Pulmonary artery endothelial cell (primary cell): ENCODE results near the gene IFFO2. TPM values are rescaled to one million over a fixed set of nuclear protein-coding genes. Genes with fewer than 3 reads are reported as not detected.

ENCODE experiments used
- DNase-seq: peaks from one replicate; pipeline ENCODE4 v3.0.0-alpha.2; 2011; ENCODE audit warnings: low read depth, low spot score
- total RNA-seq: library from RNA; depleted of rRNA; stranded (reverse); fragments of >200 nt; gene quantifications from 2 replicates; pipeline ENCODE4 v1.2.3, GENCODE V29; 2014

The IFFO2 gene
- total RNA-seq, 1 donor from 2014 or later, result 23.7 TPM

DNA sequence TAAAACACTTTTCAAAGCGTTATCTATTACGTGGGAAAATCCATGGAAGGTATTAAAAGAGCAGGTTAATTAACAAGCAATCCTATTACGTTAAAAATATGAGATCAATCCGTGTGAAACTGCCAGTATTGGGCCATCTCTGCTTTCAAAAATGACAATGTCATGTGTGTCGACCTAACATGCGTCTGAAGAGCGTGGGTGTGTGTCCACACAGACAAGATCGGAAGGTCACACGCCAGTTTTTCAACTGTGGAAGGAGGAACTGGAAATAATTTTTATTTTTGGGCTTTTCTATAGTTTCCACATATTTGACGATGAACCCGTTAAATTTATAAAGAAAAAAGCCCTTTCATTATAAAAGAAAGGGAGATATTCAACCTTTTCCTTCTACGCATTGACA, 36.5 kb downstream of the IFFO2 start:
- no peak for DNase-seq

GRCh38 chr1:18919197-18919905, 37.1 kb downstream of the IFFO2 start:
- no peak for DNase-seq

DNA sequence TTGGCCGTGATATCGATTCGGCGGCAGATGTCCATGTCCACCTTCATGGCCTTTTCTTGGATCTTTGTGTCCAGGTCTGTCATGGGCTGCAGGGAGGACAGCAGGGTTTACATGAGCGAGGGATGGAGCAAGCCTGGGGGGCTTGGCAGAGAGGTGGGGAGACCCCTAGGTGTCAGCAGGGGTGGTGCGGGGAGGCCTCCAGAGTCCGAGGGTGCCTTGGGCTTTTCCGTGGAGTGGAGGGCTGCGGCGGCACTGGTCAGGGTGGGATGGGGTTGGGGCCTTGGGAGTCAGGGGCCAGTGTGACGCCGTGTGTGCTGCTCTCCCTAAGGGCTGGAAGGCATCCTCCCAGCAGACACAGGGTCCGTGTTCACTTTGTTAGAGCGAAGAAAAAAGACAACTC, 38.1 kb downstream of the IFFO2 start:
- no peak for DNase-seq

DNA sequence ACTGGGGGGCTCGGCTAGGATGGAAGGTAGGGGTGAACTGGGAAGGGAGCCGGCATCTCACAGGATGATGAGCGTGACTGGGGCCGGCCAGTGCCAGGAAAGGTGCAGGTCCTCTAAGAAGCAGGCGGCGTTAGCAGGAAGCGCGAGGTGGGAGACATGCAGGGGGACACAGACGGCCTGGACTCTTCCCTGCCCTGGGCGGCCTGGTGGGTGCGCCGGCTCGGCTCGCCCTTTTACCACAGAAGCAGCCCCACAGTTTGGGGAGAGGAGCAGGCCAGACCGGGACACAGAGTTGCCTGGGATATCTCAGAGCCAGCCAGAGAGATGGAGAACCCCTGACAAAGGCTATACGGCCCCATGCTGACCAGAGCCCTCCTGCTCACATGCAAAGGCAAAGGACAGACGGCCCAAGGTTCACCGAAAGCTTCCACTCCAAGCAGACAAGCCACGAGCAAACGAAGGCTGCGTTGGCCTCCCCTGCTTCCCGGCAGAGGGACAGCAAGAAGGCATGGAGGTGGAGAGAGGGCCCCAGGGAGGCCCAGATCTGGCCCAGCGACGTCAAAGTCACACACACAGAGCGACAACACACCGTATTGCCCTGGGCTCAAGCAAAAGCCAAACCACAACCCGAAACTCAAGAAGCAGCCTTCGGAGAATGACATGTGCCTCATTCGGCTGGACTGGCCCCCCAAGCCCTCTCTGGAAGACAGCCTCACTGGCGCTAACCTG, 39.2 kb downstream of the IFFO2 start:
- no peak for DNase-seq

DNA sequence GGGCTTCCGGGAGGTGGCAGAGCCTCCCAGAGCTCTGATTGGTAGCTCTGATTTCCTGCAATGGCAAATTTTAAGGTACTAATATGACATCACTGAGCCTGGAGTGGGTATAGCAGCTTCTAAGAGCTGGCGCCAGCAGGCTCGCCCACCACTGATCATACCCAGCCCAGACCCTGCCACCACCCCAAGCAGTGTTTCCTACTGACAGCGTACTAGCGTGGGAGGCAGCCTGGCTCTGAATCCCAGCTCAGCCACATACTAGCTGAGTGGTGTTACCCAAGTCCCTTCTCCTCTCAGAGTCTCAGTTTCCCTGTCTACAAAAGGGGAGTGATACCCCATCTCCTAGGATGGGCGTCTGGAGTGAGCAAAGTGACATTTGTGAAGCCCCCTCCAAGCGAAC, 41.1 kb downstream of the IFFO2 start:
- no peak for DNase-seq

DNA sequence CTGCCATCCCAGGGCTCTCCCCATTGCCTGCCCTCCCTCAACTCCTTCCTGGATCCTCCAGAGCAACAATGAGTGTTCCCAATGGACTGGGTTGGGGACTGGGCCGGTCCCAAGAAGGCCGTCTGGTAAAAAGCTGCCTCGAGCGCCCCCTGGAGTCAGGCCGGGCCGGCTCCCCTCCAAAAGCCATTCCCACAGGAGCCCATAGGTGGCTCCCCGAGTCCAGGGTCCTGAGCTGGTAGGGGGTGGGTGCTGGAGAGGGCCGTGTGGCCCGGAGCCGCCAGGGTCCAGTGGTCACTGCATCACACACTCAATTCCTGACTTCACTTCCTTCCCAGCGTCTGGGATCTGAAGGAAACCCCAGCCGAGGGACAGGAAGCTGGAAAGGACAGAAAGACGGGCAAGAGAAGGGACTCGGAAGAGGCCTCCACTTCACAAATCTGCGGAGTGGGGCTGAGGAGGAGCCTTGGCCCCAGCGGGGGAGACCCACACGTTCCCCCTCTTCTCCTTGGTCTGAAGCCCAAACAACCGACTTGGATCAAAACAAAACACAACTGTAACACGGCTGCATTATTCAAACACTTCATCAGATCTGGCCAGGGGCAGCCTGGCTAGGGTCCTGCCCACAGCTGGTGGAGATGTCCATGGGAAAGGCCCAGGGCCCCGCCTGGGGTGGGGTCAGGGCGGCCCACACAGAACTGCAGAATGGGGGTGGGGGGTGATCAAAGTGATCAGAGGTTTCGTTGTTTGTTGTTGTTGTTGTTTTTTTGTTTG, 43.2 kb downstream of the IFFO2 start:
- peak; percentile 73 for DNase-seq

GRCh38 chr1:18912550-18912949, 43.9 kb downstream of the IFFO2 start:
- DNase-seq, result no peak

- DNase-seq, result no peak
Observed at GRCh38 chr1:18908911-18909771, 47.3 kb downstream of the IFFO2 start.

- DNase-seq, result no peak
Observed at GRCh38 chr1:18907917-18908845, 48.3 kb downstream of the IFFO2 start.

- DNase-seq, result no peak
Observed at GRCh38 chr1:18907021-18907916, 49.2 kb downstream of the IFFO2 start.

DNA sequence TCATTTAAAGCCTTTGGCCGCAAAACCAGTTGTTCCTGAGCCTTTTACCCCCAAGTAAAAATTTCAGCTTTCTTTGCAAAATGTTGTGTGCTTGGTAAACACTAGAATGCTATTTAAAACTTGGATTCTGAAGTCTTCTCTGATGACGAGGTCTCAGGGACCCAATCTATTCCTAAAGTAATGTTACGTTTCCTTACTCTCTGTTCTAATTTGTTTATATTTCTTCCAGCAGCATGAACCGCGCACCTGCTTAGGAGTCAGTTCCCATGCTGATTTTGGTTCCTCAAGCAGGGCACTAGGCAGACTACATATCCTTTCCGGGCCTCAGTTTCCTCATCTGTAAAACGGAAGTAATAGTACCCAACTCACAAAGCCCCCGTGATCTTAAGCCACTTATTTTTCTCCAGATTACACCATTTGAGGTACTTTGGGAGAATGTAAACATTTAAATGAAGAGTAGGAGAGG, 53.2 kb downstream of the IFFO2 start:
- no peak for DNase-seq

DNA sequence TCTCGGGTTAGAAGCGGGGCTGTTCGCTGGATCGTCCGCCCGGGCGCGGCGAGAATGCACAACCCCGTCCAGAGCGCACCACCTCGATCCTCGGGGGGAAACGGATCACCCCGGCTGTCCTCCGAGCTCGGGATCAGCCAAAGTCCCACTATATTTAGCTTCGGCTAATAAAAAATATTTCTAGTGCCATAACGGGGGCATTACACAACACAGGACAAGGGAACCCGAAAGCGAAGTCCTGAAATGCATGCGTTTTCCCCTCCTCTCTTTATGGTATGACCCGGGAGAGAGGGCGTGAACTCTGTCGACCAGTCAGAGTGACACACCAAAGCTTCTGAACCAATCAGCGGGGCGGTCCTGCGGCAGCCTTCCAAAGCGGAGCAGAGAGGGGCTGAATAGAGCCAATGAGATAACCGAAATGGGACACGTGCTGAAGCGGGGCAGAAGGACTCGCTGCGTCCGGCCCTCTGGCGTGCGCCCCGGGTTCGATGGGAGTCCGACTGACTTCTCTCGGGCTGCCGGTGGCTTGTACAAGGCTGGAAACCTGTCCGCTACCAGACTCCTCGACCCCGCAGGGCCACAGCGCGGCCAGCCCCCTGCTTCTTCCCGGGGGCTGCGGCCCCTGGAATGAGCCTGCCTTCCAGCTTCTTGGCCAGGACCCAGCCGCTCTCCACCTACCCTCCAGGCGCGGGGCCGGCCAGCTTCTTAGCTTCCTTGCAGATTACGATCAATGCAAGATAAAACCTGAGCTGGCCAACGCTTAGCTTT, 53.8 kb downstream of the IFFO2 start, which contains the start of gene ALDH4A1:
TSS of gene ALDH4A1 (minus strand) at position 33 of the 768 bp plus-strand sequence. CDS start at position 1, 32 bp downstream.
- peak; percentile 92 for DNase-seq

DNA sequence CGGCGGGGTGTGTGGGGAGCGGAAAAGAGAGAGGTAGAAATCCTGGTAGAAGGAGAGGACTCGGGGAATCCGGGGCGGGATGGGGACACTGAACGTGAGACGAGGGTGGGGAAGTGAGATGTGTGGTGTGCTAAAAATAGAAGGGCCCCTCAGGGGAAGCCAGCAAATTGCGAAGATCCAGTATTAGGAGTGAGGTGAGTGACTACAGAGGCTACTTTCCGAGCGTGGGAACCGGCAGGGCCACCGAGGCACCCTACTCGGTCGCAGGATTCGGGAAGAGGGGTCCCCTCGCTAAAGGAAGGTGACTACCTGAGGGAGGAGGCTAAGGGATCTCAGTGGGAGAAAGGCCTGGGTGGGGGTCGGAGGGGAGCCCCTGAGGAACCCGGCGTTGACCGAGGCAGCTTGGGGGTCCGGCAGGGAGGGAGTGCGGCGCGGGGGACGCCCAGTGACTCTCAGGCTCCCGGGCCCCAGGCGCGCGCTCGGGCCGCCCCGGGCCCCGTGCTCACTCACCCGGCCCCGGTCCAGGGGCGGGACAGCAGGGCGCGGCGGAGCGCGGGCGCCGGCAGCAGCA, 54.4 kb downstream of the IFFO2 start:
- DNase-seq, result no peak

DNA sequence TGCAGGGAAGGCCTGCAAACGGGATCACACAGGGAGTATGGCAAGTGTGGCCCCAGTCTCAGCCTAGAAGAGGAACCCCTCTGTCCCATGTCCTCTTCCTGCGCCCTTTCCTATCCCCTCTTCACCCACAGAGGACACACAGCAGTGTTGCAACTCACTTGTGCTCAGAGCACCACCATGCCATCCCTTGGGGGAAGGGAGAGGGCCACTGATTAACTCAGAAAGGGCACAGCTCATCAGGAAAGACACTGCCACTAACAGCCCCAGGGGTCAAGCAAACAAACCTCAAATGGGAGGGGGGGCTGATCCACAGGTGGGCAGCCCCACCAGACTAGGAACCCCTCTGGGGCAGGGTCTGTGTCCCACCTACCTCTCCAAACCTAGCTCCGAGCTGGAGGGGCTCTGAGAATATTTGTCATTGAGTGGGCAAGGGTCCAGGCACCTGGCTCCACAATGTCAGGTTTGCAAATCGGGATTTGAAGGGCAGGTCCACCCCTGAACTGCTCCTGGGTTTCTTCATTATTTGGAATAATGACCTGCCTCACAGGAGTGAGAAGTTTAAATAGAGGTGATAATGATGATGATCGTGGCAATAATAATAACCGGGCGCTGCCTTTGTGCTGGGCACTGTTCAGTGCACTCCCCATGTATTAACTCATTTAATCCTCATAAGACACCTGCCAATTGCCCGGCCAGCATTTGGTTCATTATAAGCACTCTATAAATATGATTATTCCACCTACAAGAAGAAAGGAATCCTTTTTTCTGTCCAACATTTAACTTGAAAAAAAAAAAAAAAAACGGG, 55.1 kb downstream of the IFFO2 start:
- DNase-seq, result no peak

- no peak for DNase-seq
Observed at GRCh38 chr1:18900303-18900841, 56.1 kb downstream of the IFFO2 start.

GRCh38 chr1:18899363-18900049, 57.0 kb downstream of the IFFO2 start:
- DNase-seq, result no peak
